B cell (primary cell): Measurements from ENCODE around the gene SNTG2.

Experiments used
- CTCF ChIP-seq: fragments of 200-600 bp; IDR thresholded peaks from one replicate; pipeline ENCODE4 v1.8.0; 2022; ENCODE audit warnings: antibody characterized with exemption, mild to moderate bottlenecking
- EZH2 ChIP-seq: IDR thresholded peaks from 2 replicates; pipeline ENCODE4 v1.6.1; 2012; ENCODE audit warnings: borderline replicate concordance, low read depth, mild to moderate bottlenecking, moderate library complexity, low read length; ENCODE audit not compliant: insufficient read depth, poor library complexity, severe bottlenecking

DNA sequence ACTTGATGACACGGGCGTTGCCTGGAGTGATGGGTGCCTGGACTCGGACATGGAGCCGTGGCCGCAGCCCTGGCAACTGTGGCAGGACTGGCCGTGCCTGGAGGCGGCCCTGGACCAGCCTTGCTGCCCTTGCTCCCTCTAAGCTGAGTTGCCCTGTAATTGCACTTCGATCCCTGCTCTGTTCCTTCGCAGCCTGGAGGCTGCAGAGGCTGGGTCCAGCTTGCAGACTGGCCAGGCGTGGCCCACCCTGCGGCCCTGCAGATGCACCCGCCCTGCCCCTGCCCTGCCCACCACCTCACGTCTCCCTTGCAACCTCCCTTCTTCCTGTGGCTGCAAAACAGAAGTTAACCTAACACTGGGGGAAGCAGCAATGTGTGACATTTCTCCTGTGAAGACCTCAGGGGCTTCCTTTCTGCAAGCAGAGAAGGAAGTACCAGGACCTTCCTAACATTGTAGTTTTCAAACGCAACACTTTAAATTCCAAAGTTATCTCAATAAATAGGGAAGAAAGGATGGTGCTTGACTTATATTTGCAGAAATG is 288.0 kb downstream of the SNTG2 start:
- TF ChIP-seq CTCF: no peak
- TF ChIP-seq EZH2: no peak
